Effector memory CD4-positive, alpha-beta T cell (primary cell): ENCODE data around the gene RAP1A.

Source experiments
- DNase-seq, 3 donors: peaks; one replicate each; pipeline ENCODE4 v3.0.0-alpha.2; 2020
- H3K27ac ChIP-seq: 2 replicates; pipeline ENCODE4 v1.7.0; 2013; ENCODE audit warnings: mild to moderate bottlenecking, low read length, moderate library complexity; ENCODE audit not compliant: insufficient read depth, poor library complexity, severe bottlenecking
- H3K27me3 ChIP-seq: replicated peaks from 2 replicates; pipeline ENCODE4 v1.7.0; 2013; ENCODE audit warnings: mild to moderate bottlenecking, low read length; ENCODE audit not compliant: insufficient read depth, control insufficient read depth, poor library complexity, severe bottlenecking
- H3K36me3 ChIP-seq: 2 replicates; pipeline ENCODE4 v1.7.0; 2013; ENCODE audit warnings: mild to moderate bottlenecking, low read length, moderate library complexity; ENCODE audit not compliant: control insufficient read depth, insufficient read depth
- H3K4me1 ChIP-seq: 2 replicates; pipeline ENCODE4 v1.7.0; 2013; ENCODE audit warnings: low read length, mild to moderate bottlenecking; ENCODE audit not compliant: control insufficient read depth, insufficient read depth, poor library complexity, severe bottlenecking
- H3K4me3 ChIP-seq: 2 replicates; pipeline ENCODE4 v1.7.0; 2013; ENCODE audit warnings: low read length, low read depth, mild to moderate bottlenecking; ENCODE audit not compliant: insufficient read depth, poor library complexity, severe bottlenecking
- H3K9me3 ChIP-seq: 2 replicates; pipeline ENCODE4 v1.7.0; 2013; ENCODE audit warnings: mild to moderate bottlenecking, low read length, moderate library complexity; ENCODE audit not compliant: control insufficient read depth

The RAP1A gene

DNA sequence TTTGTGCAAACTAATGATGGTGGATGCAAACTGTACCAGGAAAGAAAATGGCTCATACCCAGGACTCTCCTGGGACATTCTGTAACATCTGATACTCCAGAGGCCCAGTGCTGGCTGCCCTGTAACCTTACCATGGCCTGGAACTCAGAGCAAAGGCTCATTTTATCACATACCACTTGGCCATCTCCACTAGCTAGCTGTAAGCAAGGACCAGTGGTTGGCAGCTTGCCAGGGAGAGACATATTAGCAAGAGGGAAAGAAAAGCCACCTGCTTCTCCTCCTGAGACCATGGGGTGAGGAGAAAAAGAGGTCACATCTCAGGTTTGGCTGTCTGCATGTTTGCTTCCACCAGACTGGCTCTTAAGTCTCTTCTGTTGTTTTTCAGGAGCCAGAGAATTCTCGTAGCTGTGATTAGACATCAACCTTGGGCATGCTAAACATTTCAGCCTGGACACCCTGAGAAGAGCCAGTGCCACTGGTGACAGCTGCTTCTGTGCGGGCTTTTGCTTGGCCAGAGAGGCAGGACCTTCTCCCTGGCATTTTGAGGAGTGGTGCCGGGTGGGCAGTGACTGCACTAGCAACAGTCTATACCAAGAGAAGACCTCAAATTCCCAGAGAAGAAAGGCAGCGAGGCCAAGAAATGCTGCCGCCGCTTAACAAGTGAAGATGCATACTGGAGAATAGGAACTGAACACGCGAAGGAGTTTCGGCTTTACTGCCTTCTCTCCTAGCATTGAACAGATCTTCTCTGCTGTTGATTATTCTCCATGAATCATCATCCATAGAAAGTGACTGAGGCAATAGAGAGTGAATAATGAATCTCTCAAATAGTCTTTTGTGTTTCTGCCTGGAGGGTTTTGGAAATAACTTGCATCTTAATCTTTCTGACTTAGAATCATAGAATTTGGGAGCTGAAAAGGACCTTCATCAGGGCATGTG, 126.4 kb downstream of the RAP1A start:
- no peak for DNase-seq
- no peak overlapping the region for H3K27ac ChIP-seq
- no peaks in the 10 kb centered on the region for H3K9me3 ChIP-seq
- H3K4me1 ChIP-seq: no peaks in the 10 kb centered on the region
- H3K27me3 ChIP-seq: no peaks in the 10 kb centered on the region
- H3K36me3 ChIP-seq: no peaks in the 10 kb centered on the region
- no peak overlapping the region for H3K4me3 ChIP-seq

DNA sequence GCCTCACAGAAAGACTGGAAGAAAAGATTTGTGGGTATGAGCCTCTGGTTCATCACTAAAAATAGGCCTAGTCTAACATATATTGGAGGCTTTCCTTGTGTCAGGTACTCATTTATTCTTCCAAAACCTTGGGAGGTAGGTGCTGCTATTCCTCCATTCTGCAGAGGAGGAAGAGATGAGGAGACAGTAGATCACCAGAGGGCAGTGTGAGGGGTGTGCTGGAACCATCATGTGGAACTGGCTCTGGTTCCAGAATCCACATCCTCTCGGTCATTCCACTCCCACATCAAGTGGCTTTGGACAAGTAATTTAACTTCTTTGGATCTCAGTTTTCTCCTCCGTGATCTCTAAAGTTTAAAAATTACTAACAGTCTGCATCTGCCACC, 127.0 kb downstream of the RAP1A start:
- Histone ChIP-seq H3K36me3 (no peaks in the 10 kb centered on the region), H3K27ac (no peak overlapping the region), H3K9me3 (no peaks in the 10 kb centered on the region), H3K27me3 (no peaks in the 10 kb centered on the region), H3K4me3 (no peak overlapping the region), H3K4me1 (no peaks in the 10 kb centered on the region)
- DNase-seq: no peak

DNA sequence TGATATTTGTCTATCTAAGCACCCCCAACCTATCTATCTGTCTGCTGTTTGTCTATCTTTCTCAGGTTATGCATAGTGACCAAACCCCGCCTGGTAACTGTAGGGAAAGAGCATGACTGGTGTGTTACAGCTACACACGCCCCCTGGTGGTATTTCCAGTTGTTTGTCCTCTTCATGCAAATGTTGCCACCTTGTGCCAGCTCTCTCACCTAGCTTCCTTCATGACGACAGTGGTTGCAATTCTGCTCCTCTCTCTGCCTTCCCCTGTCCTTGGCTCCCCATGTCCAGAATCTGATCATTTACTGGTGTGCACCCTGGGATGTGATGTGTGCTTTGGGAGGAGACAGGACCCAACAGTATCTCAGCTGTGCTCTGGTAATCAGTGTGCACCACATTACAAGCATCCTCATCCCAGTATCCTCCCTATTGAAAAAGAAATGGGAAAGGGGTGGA, 127.7 kb downstream of the RAP1A start:
- no peak overlapping the region for H3K27ac ChIP-seq
- no peak overlapping the region for H3K4me3 ChIP-seq
- DNase-seq: peak; percentile 24 to 55 (median 37)
- H3K36me3 ChIP-seq: no peaks in the 10 kb centered on the region
- no peaks in the 10 kb centered on the region for H3K4me1 ChIP-seq
- H3K9me3 ChIP-seq: no peaks in the 10 kb centered on the region
- no peaks in the 10 kb centered on the region for H3K27me3 ChIP-seq

DNA sequence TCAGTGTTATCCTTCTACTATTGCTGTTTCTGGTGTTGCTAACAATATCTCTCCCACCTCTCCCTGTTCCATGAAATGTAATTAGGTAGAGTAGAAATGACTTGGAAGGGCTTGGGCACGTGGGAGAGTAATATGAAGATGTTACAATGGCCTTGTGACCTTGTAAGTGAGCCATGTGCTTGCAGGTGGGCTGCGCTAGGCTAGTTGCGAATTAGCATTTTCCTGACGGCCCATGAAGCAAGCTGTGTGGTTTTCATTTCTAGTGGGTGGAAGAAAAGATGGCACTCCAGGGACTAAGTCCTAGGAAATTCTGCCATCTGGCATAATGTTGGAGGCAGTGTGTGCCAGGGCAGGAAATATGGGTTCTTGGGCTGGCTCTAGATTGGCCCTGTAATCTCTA, 128.4 kb downstream of the RAP1A start:
- Histone ChIP-seq H3K9me3 (no peaks in the 10 kb centered on the region), H3K4me3 (no peak overlapping the region), H3K36me3 (no peaks in the 10 kb centered on the region), H3K4me1 (no peaks in the 10 kb centered on the region), H3K27me3 (no peaks in the 10 kb centered on the region), H3K27ac (no peak overlapping the region)
- DNase-seq: no peak

DNA sequence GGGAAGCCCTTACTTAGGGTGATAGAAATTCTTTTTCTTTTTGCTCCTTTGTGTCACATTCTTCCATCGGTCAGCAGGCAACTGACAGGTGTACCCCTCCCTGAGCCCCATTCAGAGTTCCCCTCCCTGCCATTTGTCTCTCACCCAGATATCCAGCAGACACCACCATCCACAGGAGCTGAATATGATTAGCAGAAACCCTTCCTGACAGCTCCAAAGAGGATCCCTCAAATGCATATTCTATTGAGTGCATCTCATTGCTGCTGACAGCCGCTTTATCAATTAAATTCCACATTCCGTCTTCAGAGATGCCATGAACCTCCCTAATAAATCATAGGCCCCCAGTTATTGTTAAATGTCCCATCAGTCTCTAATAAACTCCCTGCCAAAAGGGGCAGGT, 130.0 kb downstream of the RAP1A start:
- Histone ChIP-seq H3K36me3 (no peaks in the 10 kb centered on the region), H3K27me3 (no peaks in the 10 kb centered on the region), H3K4me1 (peaks cover 2% of the 10 kb centered on the region), H3K9me3 (no peaks in the 10 kb centered on the region), H3K4me3 (no peak overlapping the region), H3K27ac (no peak overlapping the region)
- no peak for DNase-seq

DNA sequence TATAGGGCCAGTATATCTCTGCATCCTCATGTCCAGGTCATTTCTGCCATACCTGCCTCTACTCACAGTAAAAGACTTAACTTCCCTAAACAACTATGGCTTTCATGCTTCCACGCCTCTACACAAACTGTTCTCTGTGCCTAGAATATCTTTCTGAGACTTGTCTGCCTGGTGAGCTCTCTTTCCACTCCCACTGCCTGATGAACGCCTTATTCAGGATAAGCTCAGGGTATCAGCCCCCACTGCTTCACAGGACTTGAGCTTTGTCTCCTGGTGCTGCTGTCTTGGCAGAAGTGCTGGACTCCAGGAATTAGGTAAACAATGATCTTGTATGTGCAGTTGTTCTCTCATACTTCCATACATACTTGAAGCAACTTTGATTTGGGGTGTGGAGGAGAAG, 131.3 kb downstream of the RAP1A start:
- Histone ChIP-seq H3K9me3 (no peaks in the 10 kb centered on the region), H3K4me3 (no peak overlapping the region), H3K4me1 (peaks cover 8% of the 10 kb centered on the region), H3K27me3 (no peaks in the 10 kb centered on the region), H3K36me3 (no peaks in the 10 kb centered on the region), H3K27ac (no peak overlapping the region)
- no peak for DNase-seq

DNA sequence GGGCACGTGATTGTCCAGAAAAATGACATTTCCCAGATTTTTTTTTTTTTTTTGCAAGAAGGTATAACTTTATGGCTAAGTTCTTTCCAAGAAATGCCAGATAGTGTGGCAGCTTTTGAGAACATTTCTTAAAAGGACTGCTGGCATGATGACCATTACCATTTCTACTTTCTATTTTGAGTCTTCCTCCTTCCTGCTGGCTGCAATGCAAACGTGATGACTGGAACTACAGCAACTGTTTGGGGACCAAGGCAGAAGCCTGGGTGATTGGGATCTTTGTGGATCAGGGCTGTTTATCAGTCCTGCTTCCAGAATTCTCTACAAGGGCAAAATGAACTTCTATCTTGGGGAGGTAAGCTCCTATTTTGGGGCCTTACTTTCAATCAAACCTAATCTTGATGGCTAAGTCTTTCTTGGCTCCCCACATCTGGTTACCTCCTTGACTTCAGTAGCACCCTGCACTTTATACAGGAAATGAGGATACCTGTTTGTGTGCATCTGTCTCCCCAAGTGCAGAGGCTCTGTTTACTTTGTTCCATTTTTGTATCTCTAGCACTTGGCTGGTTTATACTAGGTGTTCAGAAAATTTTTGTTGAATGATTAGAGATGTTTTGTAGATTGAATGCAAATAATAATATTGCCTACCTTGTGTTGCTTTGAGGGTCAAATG, 132.5 kb downstream of the RAP1A start:
- peaks cover 15% of the 10 kb centered on the region for H3K4me1 ChIP-seq
- H3K36me3 ChIP-seq: no peaks in the 10 kb centered on the region
- no peaks in the 10 kb centered on the region for H3K27me3 ChIP-seq
- H3K27ac ChIP-seq: no peak overlapping the region
- H3K9me3 ChIP-seq: no peaks in the 10 kb centered on the region
- DNase-seq: no peak
- H3K4me3 ChIP-seq: no peak overlapping the region

DNA sequence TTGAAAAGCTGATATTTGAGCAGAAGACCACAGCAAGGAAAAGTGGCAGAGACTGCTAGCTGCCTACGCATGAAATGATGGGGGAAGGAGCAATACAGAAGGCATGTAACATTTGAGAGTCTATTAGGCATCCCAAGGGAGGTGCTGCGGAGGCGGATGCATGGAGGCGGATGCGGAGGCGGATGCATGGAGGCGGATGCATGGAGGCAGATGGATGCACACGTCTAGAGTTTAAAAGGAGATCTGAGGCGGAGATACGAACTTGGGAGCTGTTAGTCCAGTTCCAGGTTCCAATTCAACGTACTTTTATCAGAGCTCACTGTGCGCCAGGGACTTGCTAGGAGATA, 135.4 kb downstream of the RAP1A start:
- DNase-seq: peak in 1 of 3 donors; percentile 20
- peak overlapping the region; percentile 90 for H3K27ac ChIP-seq
- peaks cover 15% of the 10 kb centered on the region for H3K4me1 ChIP-seq
- H3K27me3 ChIP-seq: no peaks in the 10 kb centered on the region
- peaks cover 8% of the 10 kb centered on the region for H3K36me3 ChIP-seq
- H3K4me3 ChIP-seq: peak overlapping the region; percentile 69
- H3K9me3 ChIP-seq: no peaks in the 10 kb centered on the region

DNA sequence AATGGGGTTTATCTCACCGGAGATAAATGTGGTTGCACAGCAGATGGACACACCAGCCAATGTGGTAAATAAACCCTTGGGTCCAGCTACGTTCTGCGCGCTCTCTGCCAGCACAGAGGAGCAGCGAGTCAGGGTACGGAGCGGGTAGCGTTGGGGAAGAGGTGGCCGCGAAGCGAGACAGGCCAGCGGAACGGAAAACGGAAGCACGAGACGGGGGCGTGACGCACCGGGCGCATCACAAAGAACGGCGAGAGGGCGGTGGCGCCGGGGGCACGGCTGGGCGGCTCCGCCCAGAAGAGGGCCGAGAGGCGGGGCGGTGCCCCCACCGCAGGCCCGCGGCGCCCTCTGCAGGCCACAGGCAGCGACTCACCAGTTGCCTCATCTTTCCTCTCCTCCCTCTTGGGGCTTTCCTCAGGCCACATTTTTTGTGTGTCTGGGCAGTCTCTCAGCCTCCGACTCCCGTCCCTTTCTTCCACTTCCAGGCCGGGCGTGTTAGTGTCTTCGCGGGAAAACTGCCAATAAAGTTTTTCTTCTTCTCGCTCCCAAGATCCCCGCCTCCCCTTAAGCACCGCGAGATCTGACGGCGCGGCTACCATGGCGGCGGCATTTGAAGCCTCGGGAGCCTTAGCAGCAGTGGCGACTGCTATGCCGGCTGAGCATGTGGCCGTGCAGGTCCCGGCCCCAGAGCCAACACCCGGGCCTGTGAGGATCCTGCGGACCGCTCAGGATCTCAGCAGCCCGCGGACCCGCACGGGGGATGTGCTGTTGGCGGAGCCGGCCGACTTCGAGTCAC, 135.9 kb downstream of the RAP1A start, which contains the start of gene DDX20:
Gene DDX20, plus strand, starts transcription at position 571 of the 793 bp plus-strand sequence. Its CDS starts 24 bp downstream, at position 595.
- no peaks in the 10 kb centered on the region for H3K9me3 ChIP-seq
- H3K4me3 ChIP-seq: peak within 1 kb of the TSS; percentile 69
- no peaks in the 10 kb centered on the region for H3K27me3 ChIP-seq
- DNase-seq: peak; percentile 90 to 91 (median 90)
- peaks cover 15% of the 10 kb centered on the region for H3K4me1 ChIP-seq
- peak within 1 kb of the TSS; percentile 90 for H3K27ac ChIP-seq
- H3K36me3 ChIP-seq: peaks cover 11% of the 10 kb centered on the region
